ENCODE measurements around the gene RNF10. TPM values are rescaled to one million over a fixed set of nuclear protein-coding genes. Genes with fewer than 3 reads are reported as not detected.

Gene RNF10
- total and polyA plus RNA-seq, 12 donors: 218 to 778 (median 271) TPM

- Histone ChIP-seq H3K4me1 (no peaks in the 10 kb centered on the region), H3K9me3 (no peaks in the 10 kb centered on the region), H3K27me3 (peaks cover 0 to 27% (median 11%) of the 10 kb centered on the region in 7 donors), H3K4me3 (no peak overlapping the region), H3K27ac (no peak overlapping the region), H3K36me3 (no peaks in the 10 kb centered on the region)
- intact Hi-C loops (cut with DNase I): no loop called here
- ATAC-seq (no peak), DNase-seq (no peak)
- 30 to 35% methylated on average over 8 of the region's 8 CpGs for WGBS, 2 donors
- no peak for TF ChIP-seq CTCF (IDR thresholded peaks at IDR 0.05)
These were observed 84.9 kb downstream of the RNF10 start for GRCh38 chr12:120618954-120619615.

- H3K36me3 ChIP-seq: no peaks in the 10 kb centered on the region
- intact Hi-C loops (cut with DNase I): no loop called here
- peaks cover 0 to 27% (median 11%) of the 10 kb centered on the region in 7 donors for H3K27me3 ChIP-seq
- H3K9me3 ChIP-seq: no peaks in the 10 kb centered on the region
- WGBS, 2 donors: 90 to 95% methylated on average over 2 of the region's 2 CpGs
- no peaks in the 10 kb centered on the region for H3K4me1 ChIP-seq
- ATAC-seq (no peak), DNase-seq (no peak)
- H3K4me3 ChIP-seq: no peak overlapping the region
- TF ChIP-seq CTCF (IDR thresholded peaks at IDR 0.05): no peak
- no peak overlapping the region for H3K27ac ChIP-seq
These were observed 86.5 kb downstream of the RNF10 start for GRCh38 chr12:120620624-120621023.

- ATAC-seq: no peak
- H3K27me3 ChIP-seq: peaks cover 0 to 4% (median 0%) of the 10 kb centered on the region in 7 donors
- no peak for DNase-seq
These were observed 91.6 kb downstream of the RNF10 start for GRCh38 chr12:120625557-120626419.

More at GRCh38 chr12:120625557-120626419, 91.6 kb downstream of the RNF10 start:
- Histone ChIP-seq H3K36me3 (no peaks in the 10 kb centered on the region), H3K4me1 (no peaks in the 10 kb centered on the region), H3K27ac (no peak overlapping the region), H3K4me3 (no peak overlapping the region), H3K9me3 (no peaks in the 10 kb centered on the region)
- WGBS, 2 donors: 72 to 83% methylated on average over 26 of the region's 26 CpGs
- TF ChIP-seq CTCF (IDR thresholded peaks at IDR 0.05): no peak
- intact Hi-C loops (cut with DNase I): no loop called here

Other genes starting within 250 kb of the RNF10 start
- gene RNU4-2, start 242.5 kb upstream of the RNF10 start, total RNA-seq: over 10,000 TPM in 7 of 10 donors, 1,000 to 10,000 TPM in 3; 5,348 to 18,425 (median 10,263) TPM
- not detected for gene RNU4-2, start 242.5 kb upstream of the RNF10 start, polyA plus RNA-seq
- gene RNU4-1, start 241.1 kb upstream of the RNF10 start, total RNA-seq: 1,000 to 10,000 TPM in 6 of 10 donors, 100 to 1,000 TPM in 4; 426 to 3,423 (median 1,870) TPM
- not detected for gene RNU4-1, start 241.1 kb upstream of the RNF10 start, polyA plus RNA-seq
- gene SIRT4, start 232.0 kb upstream of the RNF10 start, total RNA-seq: 1 to 10 TPM; 3.7 to 9.0 (median 4.7) TPM
- gene SIRT4, start 232.0 kb upstream of the RNF10 start, polyA plus RNA-seq: 1 to 10 TPM; 2.8 to 6.2 TPM
- gene PLA2G1B, start 206.6 kb upstream of the RNF10 start, total RNA-seq: 1 to 10 TPM in 3 of 10 donors, under 1 TPM in 4, not detected in 3; 0.65 to 1.8 (median 0.89) TPM
- under 1 TPM in 1 of 2 donors, not detected in 1; 0.22 TPM for gene PLA2G1B, start 206.6 kb upstream of the RNF10 start, polyA plus RNA-seq
- gene MSI1, start 165.2 kb upstream of the RNF10 start, total RNA-seq: 1 to 10 TPM; 2.8 to 9.6 (median 6.4) TPM
- 1 to 10 TPM; 1.1 to 2.9 TPM for gene MSI1, start 165.2 kb upstream of the RNF10 start, polyA plus RNA-seq
- gene COX6A1, start 96.2 kb upstream of the RNF10 start, total RNA-seq: 100 to 1,000 TPM; 101 to 180 (median 151) TPM
- gene COX6A1, start 96.2 kb upstream of the RNF10 start, polyA plus RNA-seq: 100 to 1,000 TPM; 531 to 859 TPM
- gene TRIAP1, start 88.0 kb upstream of the RNF10 start, total RNA-seq: 10 to 100 TPM; 10.1 to 18.4 (median 13.0) TPM
- 10 to 100 TPM; 12.0 to 28.9 TPM for gene TRIAP1, start 88.0 kb upstream of the RNF10 start, polyA plus RNA-seq
- gene GATC, start 87.9 kb upstream of the RNF10 start, total RNA-seq: 10 to 100 TPM in 7 of 10 donors, 1 to 10 TPM in 3; 6.4 to 17.0 (median 11.1) TPM
- gene GATC, start 87.9 kb upstream of the RNF10 start, polyA plus RNA-seq: 1 to 10 TPM; 6.0 to 7.3 TPM
- gene SRSF9, start 64.6 kb upstream of the RNF10 start, total RNA-seq: 10 to 100 TPM; 25.4 to 54.7 (median 32.0) TPM
- 10 to 100 TPM; 29.8 to 42.9 TPM for gene SRSF9, start 64.6 kb upstream of the RNF10 start, polyA plus RNA-seq
- 100 to 1,000 TPM in 9 of 10 donors, 10 to 100 TPM in 1; 94.0 to 227 (median 120) TPM for gene DYNLL1, start 38.2 kb upstream of the RNF10 start, total RNA-seq
- 100 to 1,000 TPM; 136 to 352 TPM for gene DYNLL1, start 38.2 kb upstream of the RNF10 start, polyA plus RNA-seq
- 10 to 100 TPM; 32.0 to 56.0 (median 43.6) TPM for gene COQ5, start 5.2 kb upstream of the RNF10 start, total RNA-seq
- 10 to 100 TPM; 32.5 to 64.5 TPM for gene COQ5, start 5.2 kb upstream of the RNF10 start, polyA plus RNA-seq
- gene POP5, start 47.0 kb downstream of the RNF10 start, total RNA-seq: 10 to 100 TPM; 21.1 to 49.9 (median 36.9) TPM
- gene POP5, start 47.0 kb downstream of the RNF10 start, polyA plus RNA-seq: 10 to 100 TPM; 31.7 to 59.6 TPM
- 1 to 10 TPM; 1.3 to 8.7 (median 3.0) TPM for gene CABP1, start 106.3 kb downstream of the RNF10 start, total RNA-seq
- gene CABP1, start 106.3 kb downstream of the RNF10 start, polyA plus RNA-seq: 10 to 100 TPM in 1 of 2 donors, 1 to 10 TPM in 1; 3.3 to 12.0 TPM
- gene MLEC, start 152.8 kb downstream of the RNF10 start, total RNA-seq: 100 to 1,000 TPM in 8 of 10 donors, 10 to 100 TPM in 2; 95.1 to 179 (median 118) TPM
- gene MLEC, start 152.8 kb downstream of the RNF10 start, polyA plus RNA-seq: 10 to 100 TPM; 35.3 to 59.2 TPM
- gene UNC119B, start 176.1 kb downstream of the RNF10 start, total RNA-seq: 10 to 100 TPM in 5 of 10 donors, 1 to 10 TPM in 5; 5.9 to 15.4 (median 9.6) TPM
- 1 to 10 TPM; 5.0 to 9.5 TPM for gene UNC119B, start 176.1 kb downstream of the RNF10 start, polyA plus RNA-seq
- gene ACADS, start 191.5 kb downstream of the RNF10 start, total RNA-seq: 100 to 1,000 TPM in 1 of 10 donors, 10 to 100 TPM in 9; 67.0 to 119 (median 77.9) TPM
- gene ACADS, start 191.5 kb downstream of the RNF10 start, polyA plus RNA-seq: 10 to 100 TPM; 64.4 to 69.0 TPM